Activated CD8-positive, alpha-beta T cell treated with anti-CD3 and anti-CD28 coated beads for 36 hours (primary cell): ENCODE results near the gene PCDHGA10. TPM values are rescaled to one million over a fixed set of nuclear protein-coding genes. Genes with fewer than 3 reads are reported as not detected.
A peak's percentile ranks its signal among the peaks of the same experiment; 100 is the strongest.

Experiments used
- ATAC-seq: fragments of 200-7000 bp; cut with Tn5 transposase; one replicate; pipeline ENCODE4 v1.10.0; 2021; ENCODE audit warnings: mild to moderate bottlenecking, moderate library complexity
- CTCF ChIA-PET: fragments of 350-600 bp; sonication (Branson Sonifier 250); formaldehyde crosslinking; loops from one replicate; lab custom pipeline; 2021; ENCODE audit warnings: antibody characterized with exemption; lab: Charles Lee
- POLR2A ChIA-PET: fragments of 350-600 bp; sonication (Branson Sonifier 250); formaldehyde crosslinking; loops from one replicate; lab custom pipeline; 2021; ENCODE audit warnings: antibody characterized with exemption; lab: Charles Lee
- DNase-seq: peaks from one replicate; pipeline ENCODE4 v3.0.0-alpha.2; 2020
- H3K27ac Mint-ChIP-seq: one replicate; pipeline ENCODE4 v1.8.0; 2021; ENCODE audit warnings: mild to moderate bottlenecking, mixed read lengths
- H3K27me3 Mint-ChIP-seq: one replicate; pipeline ENCODE4 v1.8.0; 2021; ENCODE audit warnings: mixed read lengths
- H3K36me3 Mint-ChIP-seq: one replicate; pipeline ENCODE4 v1.8.0; 2021; ENCODE audit warnings: low read depth, mixed read lengths
- H3K4me1 Mint-ChIP-seq: one replicate; pipeline ENCODE4 v1.8.0; 2021; ENCODE audit warnings: low read depth, mixed read lengths
- H3K4me3 Mint-ChIP-seq: one replicate; pipeline ENCODE4 v1.8.0; 2021; ENCODE audit warnings: mild to moderate bottlenecking, moderate library complexity, mixed read lengths
- H3K9me3 Mint-ChIP-seq: one replicate; pipeline ENCODE4 v1.8.0; 2021; ENCODE audit warnings: mixed read lengths
- CTCF ChIP-seq: fragments of 200-600 bp; IDR thresholded peaks from one replicate; pipeline ENCODE4 v1.8.0; 2022; ENCODE audit warnings: antibody characterized with exemption, mild to moderate bottlenecking
- intact Hi-C: fragments of 100-400 bp; cut with micrococcal nuclease; formaldehyde crosslinking; loops from one replicate; pipeline ENCODE4 v1.10.0; 2022
- total RNA-seq, 2 experiments: library from RNA; stranded (reverse); gene quantifications; one replicate each; pipeline ENCODE4 v1.2.3, GENCODE V29; 2021

PCDHGA10 gene
- total RNA-seq = not detected

- peaks cover 28% of the 10 kb centered on the region for H3K9me3 Mint-ChIP-seq
- peaks cover 69% of the 10 kb centered on the region for H3K27me3 Mint-ChIP-seq
- H3K36me3 Mint-ChIP-seq = peaks cover 26% of the 10 kb centered on the region
Measured at GRCh38 chr5:141412854-141413539, at the start of gene PCDHGA10. PCDHGA10 (plus strand) TSS chr5:141412987; CDS start chr5:141413176, 189 bp downstream.

GRCh38 chr5:141363952-141364660 is 48.7 kb upstream of the PCDHGA10 start, which contains the start of gene PCDHGA5:
PCDHGA5 (plus strand) TSS chr5:141364162; CDS start chr5:141364331, 169 bp downstream.
- Mint-ChIP-seq H3K4me1 (no peaks in the 10 kb centered on the region), H3K27me3 (peaks cover 70% of the 10 kb centered on the region), H3K27ac (no peak within 1 kb of the TSS), H3K4me3 (no peak within 1 kb of the TSS), H3K9me3 (peaks cover 32% of the 10 kb centered on the region), H3K36me3 (peaks cover 24% of the 10 kb centered on the region)
- no peak for ATAC-seq
- ChIA-PET POLR2A (no interaction called here), CTCF (interaction anchor here (0.8 to 2.0 kb wide), 10 partner anchors 9 to 200 kb away, joined by 3 to 8 read pairs (median 5); partner anchors contain the start of genes PCDHB7, PCDHGA1, PCDHGA10 and PCDHGA11)
- DNase-seq = no peak
- intact Hi-C loops = no loop called here
- TF ChIP-seq CTCF = no peak

More at GRCh38 chr5:141412854-141413539, at the start of gene PCDHGA10:
- peak; percentile 79 for TF ChIP-seq CTCF
- POLR2A ChIA-PET = no interaction called here
- ATAC-seq (peak; percentile 78), DNase-seq (peak; percentile 75)
- Mint-ChIP-seq H3K4me3 (peak within 1 kb of the TSS; percentile 73), H3K4me1 (peaks cover 13% of the 10 kb centered on the region), H3K27ac (no peak within 1 kb of the TSS)
- intact Hi-C loops = loop anchor here (5.0 kb wide), 2 partner anchors 99 to 144 kb away; no protein-coding TSS in a partner anchor
- CTCF ChIA-PET = interaction anchor here (0.6 to 3.7 kb wide), 41 partner anchors 8 to 571 kb away, joined by 3 to 45 read pairs (median 5); partner anchors contain the start of genes PCDHGA1, PCDHGA11, PCDHGA12 and PCDHGA3

GRCh38 chr5:141366016-141366896 is 46.5 kb upstream of the PCDHGA10 start:
- Mint-ChIP-seq H3K27ac (no peak overlapping the region), H3K36me3 (peaks cover 12% of the 10 kb centered on the region), H3K4me1 (no peaks in the 10 kb centered on the region), H3K4me3 (no peak overlapping the region), H3K9me3 (peaks cover 22% of the 10 kb centered on the region), H3K27me3 (peaks cover 70% of the 10 kb centered on the region)
- ChIA-PET POLR2A (no interaction called here), CTCF (interaction anchor here (1.5 kb wide), 1 partner anchor 21 kb away, joined by 4 read pairs; the partner anchor contains the start of gene PCDHGB4)
- TF ChIP-seq CTCF = no peak
- DNase-seq (no peak), ATAC-seq (no peak)
- intact Hi-C loops = no loop called here

- intact Hi-C loops = no loop called here
- H3K9me3 Mint-ChIP-seq = peaks cover 28% of the 10 kb centered on the region
- DNase-seq (peak; percentile 48), ATAC-seq (peak; percentile 74)
- H3K27me3 Mint-ChIP-seq = peaks cover 67% of the 10 kb centered on the region
- no peak within 1 kb of the TSS for H3K27ac Mint-ChIP-seq
- H3K4me1 Mint-ChIP-seq = peaks cover 2% of the 10 kb centered on the region
- H3K36me3 Mint-ChIP-seq = peaks cover 21% of the 10 kb centered on the region
- ChIA-PET CTCF (interaction anchor here (0.6 to 3.5 kb wide), 32 partner anchors 10 to 286 kb away, joined by 3 to 23 read pairs (median 5); partner anchors contain the start of genes PCDHB9, PCDHGA10, PCDHGA11 and PCDHGA12), POLR2A (no interaction called here)
- H3K4me3 Mint-ChIP-seq = peak within 1 kb of the TSS; percentile 58
- peak; percentile 27 for TF ChIP-seq CTCF
Measured at GRCh38 chr5:141369994-141370848, 42.6 kb upstream of the PCDHGA10 start, which contains the start of gene PCDHGB3. PCDHGB3 (plus strand) TSS chr5:141370242; CDS start chr5:141370395, 153 bp downstream.
